Measurements from ENCODE around the gene MCL1.
"Not testable (repeated sequence)": the region's sequence is repeated elsewhere in the genome, so short reads cannot be mapped to it uniquely, and the experiment has no call there.

Gene MCL1

DNA sequence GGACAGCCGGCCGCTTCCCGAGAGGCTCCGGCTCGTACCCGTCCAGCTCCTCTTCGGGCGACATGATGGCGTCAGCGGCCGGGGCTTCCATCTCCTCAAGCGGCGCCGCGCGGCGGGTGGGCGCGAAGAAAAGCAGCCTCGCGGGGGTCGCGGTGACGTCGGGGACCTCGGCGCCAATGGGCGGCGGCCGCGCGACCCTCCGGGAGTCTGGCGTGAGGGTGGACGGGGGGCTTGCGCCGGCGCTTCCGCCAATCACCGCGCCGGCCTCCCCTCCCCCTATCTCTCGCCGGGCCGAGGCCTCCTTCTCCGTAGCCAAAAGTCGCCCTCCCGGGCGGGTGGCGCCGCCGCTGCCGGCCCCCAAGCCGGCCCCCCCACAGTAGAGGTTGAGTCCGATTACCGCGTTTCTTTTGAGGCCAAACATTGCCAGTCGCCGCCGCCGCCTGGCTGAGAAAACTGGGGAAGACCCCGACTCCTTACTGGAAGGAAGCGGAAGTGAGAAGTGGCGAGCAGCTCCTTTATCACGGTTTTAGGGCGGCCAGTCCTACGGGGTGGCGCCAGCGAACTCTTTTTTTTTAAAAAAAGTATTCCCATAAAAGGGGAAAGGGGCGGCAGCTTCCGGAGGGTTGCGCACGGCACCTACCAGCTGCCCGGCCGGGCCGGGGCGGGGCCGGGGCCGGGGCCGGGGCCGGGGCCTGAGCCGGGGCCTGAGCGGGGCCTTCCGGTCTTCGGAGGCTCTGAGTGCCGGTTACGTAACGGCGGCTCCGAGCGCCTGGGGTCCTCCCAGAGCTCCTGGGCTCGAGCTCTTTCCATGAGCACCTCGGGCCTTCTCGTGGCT lies at the start of gene MCL1:
Gene MCL1, minus strand, starts transcription at position 501 of the 835 bp plus-strand sequence. Its CDS starts 80 bp downstream, at position 421.
- DNase-seq: peak; percentile 97

DNA sequence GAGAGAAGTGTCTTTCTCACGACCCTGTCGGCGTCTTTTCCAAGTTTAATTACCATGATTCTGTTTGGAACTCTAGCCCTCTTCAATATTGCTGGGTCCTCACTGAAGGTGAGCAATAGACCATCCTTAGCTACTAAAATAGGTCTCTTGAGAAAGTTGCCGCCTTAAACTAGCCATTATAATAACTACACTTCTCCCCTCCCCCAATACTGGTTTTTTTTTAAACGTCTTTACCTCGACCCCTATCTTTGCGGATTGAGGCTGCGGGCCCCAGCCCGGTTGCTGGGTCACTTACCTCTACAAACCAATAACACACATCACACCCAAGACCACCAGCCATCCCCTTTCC lies 49.3 kb upstream of the MCL1 start:
- no peak for DNase-seq

DNA sequence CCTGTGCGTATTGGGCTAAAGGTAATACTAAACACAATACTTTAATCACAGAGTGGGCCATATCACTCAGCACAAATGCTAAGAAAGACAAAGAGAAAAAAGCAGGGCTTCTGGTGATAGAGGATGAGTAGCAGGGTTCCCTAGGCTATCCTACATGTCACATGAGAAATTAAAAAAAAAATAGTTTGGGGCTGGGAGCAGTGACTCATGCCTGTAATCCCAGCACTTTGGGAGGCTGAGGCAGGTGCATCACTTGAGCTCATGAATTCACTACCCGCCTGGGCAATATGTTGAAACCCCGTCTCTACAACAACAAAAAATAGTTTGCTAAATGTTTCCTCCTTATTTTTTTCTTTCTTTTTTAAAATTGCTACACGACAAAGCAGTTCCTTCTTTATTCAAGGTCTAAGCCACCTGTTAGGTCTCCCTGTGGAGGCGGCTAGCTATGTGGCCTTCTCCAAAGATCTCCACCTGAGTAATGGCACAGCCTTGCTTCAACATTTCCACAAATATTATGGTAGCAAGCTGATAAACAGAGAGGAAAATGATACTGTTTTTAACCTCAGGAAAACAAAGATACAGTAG lies 48.5 kb upstream of the MCL1 start:
- DNase-seq: no peak

DNA sequence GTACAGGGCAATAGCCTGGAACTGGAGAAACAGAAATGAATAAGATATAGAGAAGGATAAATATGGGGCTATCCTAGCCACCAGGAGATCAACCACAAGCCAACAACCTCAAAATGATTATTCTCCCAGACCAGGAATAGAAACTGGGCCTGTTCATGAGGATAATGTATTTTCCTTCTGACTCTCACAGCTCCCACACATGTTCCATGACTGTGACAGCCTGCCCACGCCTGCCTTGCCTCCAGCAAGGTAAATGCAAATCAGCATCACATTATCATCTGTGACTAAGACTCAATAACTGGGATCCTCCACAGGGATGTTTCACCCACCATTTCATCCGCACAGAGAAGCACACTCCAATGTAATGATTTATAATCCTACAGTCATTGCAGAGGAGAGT lies 46.7 kb upstream of the MCL1 start:
- DNase-seq: no peak

DNA sequence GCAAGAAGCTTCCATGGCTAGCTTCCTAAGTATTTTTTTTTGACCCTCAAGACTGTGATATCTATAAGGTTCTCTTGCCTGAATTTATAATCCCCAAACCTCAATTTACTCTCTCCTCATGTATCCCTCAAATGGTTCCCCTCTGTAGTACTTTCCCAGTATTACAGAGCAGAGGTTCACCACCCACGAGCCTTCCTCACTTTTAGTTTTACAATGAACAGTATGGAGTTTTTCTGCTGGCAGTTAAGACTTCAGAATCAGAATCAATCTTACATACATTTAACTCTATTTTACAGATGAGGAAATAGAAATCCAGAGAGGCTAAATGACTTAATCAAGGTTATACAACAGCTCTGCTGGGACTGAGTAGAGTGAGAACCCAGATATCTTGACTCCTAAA lies 45.1 kb upstream of the MCL1 start:
- not testable (repeated sequence) for DNase-seq

DNA sequence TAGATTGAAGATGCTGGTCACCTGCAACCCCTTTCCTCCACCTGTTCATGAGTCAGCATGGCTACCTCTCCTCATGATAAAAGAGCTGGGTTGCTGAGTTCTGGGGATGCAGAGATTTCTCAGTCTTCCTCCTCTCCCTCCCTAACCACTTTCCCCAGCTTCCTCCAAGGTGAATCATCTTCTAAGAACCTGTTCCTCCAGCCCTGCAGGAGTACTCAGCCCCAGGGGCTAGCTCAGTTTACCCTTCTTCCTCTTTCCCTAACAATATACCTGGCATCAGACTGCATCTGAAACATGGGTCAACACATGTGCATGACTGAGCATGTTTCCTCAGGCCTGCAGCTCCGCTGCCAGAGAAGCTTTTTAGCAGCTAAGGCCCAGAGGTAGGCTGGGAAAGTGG lies 44.7 kb upstream of the MCL1 start:
- DNase-seq: not testable (repeated sequence)

DNA sequence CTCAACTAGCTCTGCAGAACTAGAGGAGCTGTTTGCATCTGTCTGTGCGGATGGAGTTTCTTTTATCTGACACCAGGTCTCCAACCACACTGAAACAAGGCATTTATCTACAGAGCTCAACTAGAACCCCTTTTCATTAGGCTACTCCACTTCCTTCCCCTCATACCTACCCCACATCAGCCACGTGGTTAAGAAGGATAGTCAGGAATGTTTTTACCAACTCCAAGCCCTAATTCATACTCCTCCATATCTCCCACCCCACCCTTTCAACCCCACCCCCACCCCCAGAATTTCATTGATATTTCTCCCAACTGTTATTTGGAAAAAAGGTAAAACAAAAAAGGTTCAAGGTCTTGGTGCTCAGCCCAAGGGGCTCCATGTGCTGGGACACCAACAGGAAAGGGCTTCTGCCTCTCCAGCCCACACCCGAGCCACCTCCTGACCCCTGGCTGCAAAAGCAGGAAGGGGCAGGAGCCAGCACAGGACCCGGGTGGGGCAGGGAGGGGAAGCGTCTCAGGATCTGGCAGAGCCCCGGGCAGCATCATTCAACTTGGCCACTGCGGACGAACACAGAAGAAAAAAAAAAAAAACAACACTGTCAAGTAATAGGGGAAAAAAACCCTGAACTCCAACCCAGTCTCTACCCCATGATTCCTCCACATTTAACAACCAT lies 43.0 kb upstream of the MCL1 start:
- DNase-seq: no peak

DNA sequence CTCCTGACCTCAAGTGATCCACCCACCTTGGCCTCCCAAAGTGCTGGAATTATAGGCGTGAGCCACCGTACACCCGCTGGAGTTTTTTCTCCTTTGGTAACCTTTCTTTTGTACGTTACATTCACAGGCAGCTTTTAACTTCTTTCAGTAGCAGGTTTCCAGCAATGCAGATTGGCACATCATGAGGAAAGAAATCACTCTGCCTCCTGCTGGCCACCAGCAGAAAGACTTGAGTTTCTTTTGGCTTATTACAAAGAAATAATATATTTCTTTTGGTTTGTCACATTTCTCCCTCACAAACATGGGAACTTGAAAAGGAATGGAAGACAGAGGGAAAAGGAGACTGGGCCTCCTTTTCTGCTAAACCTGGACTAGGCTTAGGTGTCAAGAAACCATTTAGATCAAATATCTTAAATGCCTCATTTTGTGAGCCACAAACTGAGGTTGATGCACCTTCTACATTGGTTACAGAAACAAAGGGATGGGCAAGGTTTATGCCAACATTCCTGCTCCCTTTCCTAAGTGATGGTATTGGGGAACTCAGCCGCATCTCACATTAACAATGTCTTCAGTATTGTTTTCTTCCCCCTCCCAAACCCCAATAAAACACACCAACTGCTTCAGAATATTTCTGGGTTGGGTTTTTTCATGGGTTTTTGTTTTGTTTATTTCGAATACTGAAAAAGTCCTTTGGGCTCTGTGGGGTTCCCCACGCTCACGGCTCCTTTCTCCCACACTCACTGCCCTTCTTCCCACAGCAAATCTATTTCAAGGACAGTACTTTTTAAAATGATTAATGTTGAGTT lies 42.3 kb upstream of the MCL1 start:
- DNase-seq: peak; percentile 8

DNA sequence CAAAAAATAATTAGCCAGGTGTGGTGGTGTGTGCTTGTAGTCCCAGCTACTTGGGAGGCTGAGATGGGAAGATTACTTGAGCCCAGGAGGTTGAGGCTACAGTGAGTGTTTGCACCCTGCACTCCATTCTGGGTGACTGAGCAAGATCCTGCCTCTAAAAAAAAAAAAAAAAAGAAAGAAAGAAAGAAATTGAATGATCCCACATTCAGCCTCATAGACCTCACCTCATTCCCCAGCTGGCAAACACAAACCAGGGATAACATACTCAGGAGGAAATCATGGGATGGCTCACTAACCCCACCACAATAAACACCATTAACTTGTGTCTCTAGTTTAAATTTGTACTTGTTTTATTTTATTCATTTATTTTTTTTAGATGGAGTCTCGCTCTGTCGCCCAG lies 41.5 kb upstream of the MCL1 start:
- DNase-seq: no peak

DNA sequence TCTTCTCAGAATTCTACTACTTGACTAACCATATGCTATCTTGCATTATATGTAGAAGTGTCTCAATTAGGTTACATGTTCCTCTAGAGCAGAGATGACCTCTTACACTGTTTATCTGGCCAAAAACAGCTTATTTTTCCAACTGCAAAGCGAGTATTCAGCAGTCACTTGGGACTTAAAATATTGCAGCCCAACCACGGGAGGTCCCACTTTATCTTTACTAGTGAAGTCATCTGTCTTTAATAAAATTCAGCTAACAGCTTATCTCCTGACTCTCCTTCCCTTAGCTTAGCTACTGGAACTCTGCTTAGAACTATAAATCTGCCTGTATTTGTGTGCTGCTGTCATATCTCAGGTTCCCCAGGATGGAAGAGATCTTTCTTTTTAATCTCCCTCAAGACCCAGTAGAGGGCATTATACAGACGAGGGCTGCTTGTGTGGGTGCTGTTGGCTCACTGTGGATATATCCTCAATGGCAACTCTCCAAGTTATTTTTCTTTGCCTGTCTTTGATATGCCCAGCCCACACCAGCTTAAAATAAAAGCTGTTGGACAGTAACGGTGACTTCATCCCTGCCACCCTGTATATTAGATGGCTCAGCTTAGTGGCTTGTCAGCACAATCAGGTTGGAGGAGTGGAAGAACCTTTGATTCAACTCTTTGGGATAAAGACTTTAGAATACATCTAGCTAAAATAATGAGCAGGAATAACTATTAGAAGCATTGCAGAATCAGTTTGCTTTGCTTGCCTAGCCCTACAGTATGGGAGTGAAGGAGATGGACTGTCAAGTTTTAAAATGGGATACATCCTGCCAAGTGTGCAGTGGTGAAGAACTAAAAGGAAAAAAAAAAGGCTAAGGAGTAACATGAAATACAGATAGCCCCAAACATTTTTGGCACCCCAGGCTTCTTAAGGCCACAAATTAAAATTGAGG lies 40.4 kb upstream of the MCL1 start:
- DNase-seq: no peak

DNA sequence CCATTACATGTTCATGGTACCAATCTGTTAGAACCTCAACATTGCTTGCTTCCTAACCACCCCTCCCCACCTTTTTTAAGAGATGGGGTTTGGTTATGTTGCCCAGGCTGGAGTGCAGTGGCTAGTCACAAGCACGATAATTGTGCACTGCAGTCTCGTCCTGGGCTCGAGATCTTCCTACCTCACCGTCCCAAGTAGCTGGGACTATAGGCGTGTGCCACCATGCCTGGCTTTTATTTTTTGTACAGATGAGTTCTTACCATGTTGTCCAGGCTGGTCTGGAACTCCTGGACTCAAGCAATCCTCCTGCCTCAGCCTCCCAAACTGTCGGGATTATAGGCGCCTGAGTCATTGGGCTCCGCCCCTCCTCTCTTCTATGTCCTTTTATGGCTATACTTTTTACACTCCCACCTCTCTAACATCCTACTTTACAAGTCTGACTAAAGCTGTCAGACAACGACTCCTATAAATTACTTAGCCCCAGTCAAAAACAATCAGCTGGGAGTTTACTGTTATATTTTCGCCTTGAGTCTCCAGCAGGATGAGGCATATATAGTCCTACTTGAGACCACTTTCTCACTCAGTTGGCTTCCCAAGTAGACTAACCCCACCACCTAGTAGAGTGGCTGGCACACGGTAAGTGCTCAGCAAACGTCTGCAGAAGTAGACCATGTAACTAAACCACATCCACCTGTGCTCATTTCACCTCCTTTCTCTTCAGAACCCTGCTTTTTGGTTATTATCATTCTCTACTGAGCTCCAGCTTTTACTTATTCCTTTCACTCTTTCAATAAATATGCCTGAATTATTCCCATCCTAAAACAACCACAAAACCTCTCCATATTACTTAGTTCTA lies 36.2 kb upstream of the MCL1 start:
- DNase-seq: no peak

DNA sequence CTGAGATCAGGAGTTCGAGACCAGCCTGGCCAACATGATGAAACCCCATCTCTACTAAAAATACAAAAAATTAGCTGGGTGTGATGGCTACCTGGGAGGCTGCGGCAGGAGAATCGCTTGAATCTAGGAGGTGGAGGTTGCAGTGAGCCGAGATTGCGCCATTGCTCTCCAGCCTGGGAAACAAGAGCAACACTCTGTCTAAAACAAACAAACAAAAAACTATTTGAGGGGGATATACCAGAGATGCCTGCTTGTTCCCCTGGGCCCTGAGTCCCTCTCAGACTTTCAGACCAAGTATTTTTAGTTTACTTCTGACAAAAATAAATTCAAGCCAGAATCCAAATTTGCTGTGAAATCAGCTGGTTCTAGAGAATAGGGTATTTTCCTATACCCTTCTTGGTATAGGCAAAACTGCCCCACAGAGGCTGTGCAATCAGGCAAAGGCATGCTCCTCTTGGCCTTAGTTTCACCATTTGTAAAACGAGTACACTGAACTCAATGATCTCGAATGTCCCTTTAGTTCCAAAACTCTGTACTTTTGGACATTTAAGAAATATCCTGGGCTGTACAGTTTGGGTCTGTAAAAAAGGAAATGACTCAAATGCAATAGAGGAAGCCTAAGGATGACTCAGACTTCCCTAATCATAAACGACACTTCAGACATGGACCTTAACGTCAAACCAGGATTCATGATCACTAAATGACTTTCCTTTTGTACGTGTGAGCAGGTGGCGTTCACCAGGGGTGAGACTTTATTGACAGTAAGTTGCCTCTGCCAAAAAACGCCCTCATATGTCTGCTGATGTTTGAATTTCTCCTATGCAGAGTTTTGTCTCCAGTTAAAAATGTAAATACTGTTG lies 33.9 kb upstream of the MCL1 start:
- no peak for DNase-seq

DNA sequence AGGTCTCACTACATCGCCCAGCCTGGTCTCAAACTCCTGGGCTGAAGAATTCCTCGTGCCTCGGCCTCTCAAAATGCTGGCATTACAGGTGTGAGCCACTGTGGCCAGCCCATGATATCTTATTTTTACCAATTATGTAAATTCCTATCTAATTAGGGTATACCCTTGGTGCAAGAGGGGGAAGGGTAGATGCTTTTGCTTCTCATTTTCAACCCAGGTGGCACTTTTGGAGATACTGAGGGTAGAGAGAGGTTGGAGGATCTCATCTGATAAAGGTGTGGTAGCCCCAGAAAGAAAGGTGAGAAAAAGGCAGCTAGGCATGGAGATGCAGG lies 32.6 kb upstream of the MCL1 start:
- DNase-seq: no peak

DNA sequence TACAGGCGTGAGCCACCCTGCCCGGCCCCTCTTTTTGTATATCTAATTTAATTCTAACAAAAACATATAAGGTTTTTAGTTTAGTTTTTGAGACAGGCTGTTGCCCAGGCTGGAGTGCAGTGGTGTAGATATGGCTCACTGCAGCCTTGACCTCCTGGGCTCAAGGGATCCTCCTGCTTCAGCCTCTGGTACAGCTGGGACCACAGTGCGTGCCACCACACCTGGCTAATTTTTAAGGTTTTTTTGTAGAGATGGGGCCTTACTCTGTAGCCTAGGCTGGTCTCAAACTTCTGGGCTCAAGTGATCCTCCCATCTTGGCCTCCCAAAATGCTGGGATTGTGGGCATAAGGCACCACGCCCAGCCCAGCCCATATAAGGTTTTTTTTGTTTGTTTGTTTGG lies 31.2 kb upstream of the MCL1 start:
- DNase-seq: no peak

DNA sequence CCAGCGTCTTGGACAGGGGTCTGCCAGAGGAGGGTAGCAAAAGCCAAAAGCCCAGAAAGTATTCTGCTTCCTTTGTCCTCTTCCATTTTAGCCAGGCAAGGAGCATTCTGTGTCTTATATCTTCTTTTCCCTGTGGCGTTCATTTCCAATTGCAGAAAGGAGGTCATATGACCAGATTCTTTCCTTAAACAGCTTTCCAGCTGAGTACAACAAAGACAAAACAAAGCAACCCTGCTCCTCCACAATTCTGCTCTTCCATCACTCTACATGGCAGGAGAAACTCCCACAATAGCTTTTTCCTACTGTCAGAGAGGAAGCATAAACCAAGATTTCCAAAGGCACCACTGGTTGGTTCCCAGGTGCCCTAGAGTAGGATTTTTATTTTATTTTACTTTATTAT lies 30.3 kb upstream of the MCL1 start:
- DNase-seq: no peak

DNA sequence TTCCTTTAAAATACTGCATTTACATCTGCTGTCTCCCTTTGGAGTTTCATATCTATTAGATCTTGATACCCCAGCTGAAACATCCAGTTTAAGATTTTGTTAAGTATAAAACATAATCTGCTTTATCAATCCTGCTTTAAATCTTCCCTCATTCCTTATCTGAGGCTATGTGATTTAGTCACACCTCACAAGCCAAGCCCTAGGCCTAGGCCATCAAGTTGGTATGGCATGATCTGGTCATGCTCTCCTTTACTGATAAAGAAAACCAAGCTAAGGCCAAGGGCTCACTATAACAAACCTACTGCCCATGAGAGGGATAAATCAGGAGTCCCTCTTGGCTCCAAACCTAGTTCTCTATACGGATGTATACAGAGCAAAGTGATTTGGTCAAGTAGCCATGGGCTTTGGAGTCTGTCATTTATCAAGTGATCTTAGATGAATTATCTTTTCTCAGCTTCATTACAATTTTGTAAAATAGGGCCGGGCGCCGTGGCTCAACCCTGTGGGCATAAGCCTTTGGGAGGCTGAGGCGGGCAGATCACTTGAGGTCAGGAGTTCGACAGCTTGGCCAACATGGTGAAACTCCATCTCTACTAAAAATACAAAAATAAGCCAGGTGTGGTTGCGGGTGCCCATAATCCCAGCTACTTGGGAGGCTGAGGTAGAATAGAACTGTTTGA lies 27.2 kb upstream of the MCL1 start:
- no peak for DNase-seq

DNA sequence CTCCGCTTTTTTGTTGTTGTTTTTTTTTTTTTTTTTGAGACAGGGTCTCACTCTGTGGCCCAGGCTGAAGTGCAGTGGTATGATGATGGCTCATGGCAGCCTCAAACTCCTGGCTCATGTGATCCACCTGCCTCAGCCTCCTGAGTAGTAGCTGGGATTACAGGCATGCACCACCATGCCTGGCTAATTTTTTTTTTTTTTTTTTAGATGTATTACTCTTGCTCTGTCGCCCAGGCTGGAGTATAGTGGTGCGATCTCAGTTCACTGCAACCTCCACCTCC lies 26.0 kb upstream of the MCL1 start:
- not testable (repeated sequence) for DNase-seq

DNA sequence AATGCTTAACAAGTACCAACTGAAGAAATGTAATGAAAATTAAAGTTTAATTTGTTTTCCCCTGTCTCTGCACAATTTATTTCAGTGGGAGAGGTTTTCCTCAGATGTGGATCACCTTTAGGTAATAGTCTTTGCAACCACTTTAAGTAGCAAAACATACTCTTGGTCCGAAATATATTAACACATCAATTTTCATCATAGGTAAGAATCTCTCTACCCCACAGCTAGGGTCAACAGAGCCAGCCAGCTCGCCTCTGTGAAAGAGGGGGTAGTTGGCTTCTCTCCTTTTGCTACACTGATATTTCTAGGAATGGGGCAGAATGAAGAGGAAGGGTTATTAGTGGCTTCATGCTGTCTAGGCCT lies 24.8 kb upstream of the MCL1 start:
- DNase-seq: no peak

DNA sequence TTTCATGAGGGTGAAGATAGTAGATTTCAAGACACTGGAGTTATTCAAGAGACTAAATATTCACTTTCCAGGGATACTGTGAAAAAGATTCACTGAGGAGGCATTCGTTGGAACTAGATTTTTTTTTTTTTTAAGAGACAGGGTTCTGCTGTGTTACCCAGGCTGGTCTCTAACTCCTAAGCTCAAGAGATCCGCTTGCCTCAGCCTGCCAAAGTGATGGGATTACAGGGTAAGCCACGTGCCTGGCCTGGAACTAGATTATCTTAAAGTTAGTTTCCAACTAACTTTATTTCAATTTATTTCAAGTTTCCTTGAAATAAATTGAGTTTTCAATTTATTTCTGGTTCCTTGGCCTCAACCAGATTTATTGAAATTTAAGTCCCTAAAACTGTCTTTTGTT lies 24.3 kb upstream of the MCL1 start:
- DNase-seq: no peak

DNA sequence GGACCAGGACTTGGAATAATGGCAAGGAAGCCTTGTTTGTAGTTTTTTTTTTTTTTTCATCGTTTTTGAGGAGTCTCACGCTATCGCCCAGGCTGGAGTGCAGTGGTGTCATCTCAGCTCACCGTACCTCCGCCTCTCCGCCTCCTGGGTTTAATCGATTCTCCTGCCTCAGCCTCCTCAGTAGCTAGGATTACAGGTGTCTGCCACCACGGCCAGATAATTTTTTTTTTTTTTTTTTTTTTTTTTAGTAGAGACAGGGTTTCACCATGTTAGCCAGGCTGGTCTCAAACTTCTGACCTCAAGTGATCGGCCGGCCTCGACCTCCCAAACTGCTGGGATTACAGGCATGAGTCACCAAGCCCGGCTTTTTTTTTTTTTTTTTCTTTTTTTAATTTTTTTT lies 23.0 kb upstream of the MCL1 start:
- DNase-seq: not testable (repeated sequence)
